Activated CD8-positive, alpha-beta memory T cell treated with anti-CD3 and anti-CD28 coated beads, Interleukin-2, amount 10 ng/mL, durations not matched to agents 7 days and 5 days (primary cell): ENCODE data around the gene NFKB2. TPM values are rescaled to one million over a fixed set of nuclear protein-coding genes. Genes with fewer than 3 reads are reported as not detected.

Experiments
- ATAC-seq: fragments of 150-1000 bp; cut with Tn5 transposase; one replicate; pipeline ENCODE4 v1.10.0; 2021; ENCODE audit warnings: moderate library complexity
- CTCF ChIA-PET: fragments of 350-600 bp; sonication (Branson Sonifier 250); formaldehyde crosslinking; loops from one replicate; lab custom pipeline; 2021; ENCODE audit warnings: antibody characterized with exemption; lab: Charles Lee
- DNase-seq: peaks from one replicate; pipeline ENCODE4 v3.0.0-alpha.2; 2020
- H3K27ac Mint-ChIP-seq: one replicate; pipeline ENCODE4 v1.8.0; 2021; ENCODE audit warnings: mild to moderate bottlenecking, mixed read lengths
- H3K27me3 Mint-ChIP-seq: one replicate; pipeline ENCODE4 v1.8.0; 2021; ENCODE audit warnings: mixed read lengths
- H3K36me3 Mint-ChIP-seq: one replicate; pipeline ENCODE4 v1.8.0; 2021; ENCODE audit warnings: mild to moderate bottlenecking, mixed read lengths
- H3K4me1 Mint-ChIP-seq: one replicate; pipeline ENCODE4 v1.8.0; 2021; ENCODE audit warnings: mixed read lengths
- H3K4me3 Mint-ChIP-seq: one replicate; pipeline ENCODE4 v1.8.0; 2021; ENCODE audit warnings: mild to moderate bottlenecking, moderate library complexity, mixed read lengths
- H3K9me3 Mint-ChIP-seq: one replicate; pipeline ENCODE4 v1.8.0; 2022; ENCODE audit warnings: low read depth, mixed read lengths
- total RNA-seq, 2 experiments: library from RNA; stranded (reverse); gene quantifications; one replicate each; pipeline ENCODE4 v1.2.3, GENCODE V29; 2021

Gene NFKB2
- total RNA-seq, 2 experiments from 2014 or later = 78.1 to 199 TPM

DNA sequence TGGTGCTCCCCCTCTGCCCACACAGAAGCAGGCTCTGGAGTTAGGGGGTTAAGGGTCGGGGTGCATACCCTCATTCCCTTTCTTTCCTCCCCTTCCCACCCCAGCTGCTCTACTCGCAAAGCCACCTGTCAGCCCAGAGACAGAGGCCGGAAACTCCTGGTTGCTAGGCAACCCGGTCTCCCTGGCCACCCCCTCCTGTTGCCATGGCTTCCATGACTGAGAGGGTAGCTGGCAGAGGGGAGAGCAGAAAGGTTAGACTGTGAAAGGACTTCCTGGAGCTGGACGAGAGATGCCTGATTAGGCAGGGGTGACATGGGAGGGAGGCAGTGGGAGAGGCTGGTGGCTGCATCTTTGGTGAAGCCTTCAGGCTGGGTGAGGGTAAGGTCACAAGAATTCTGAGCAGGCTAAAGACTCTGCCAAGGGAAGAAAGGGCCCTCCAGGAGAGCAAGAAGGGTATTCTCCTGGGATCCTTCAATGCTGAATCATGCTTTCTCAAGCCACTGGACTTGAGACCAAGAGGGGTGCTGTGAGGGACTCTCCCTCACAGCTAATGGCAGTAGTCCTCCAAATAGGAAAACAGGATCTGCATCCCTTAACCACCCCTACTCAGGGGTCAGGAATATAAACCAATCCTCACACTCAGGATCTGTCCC lies 17.7 kb downstream of the NFKB2 start:
- peaks cover 28% of the 10 kb centered on the region for H3K4me1 Mint-ChIP-seq
- peaks cover 48% of the 10 kb centered on the region for H3K27me3 Mint-ChIP-seq
- peak; percentile 74 for DNase-seq
- H3K36me3 Mint-ChIP-seq = no peaks in the 10 kb centered on the region
- peak; percentile 28 for ATAC-seq
- H3K27ac Mint-ChIP-seq = no peak overlapping the region
- CTCF ChIA-PET = interaction anchor here (0.7 to 5.6 kb wide), 4 partner anchors 9 to 183 kb away, joined by 3 to 37 read pairs (median 5); no protein-coding TSS in a partner anchor
- no peak overlapping the region for H3K4me3 Mint-ChIP-seq
- no peaks in the 10 kb centered on the region for H3K9me3 Mint-ChIP-seq

DNA sequence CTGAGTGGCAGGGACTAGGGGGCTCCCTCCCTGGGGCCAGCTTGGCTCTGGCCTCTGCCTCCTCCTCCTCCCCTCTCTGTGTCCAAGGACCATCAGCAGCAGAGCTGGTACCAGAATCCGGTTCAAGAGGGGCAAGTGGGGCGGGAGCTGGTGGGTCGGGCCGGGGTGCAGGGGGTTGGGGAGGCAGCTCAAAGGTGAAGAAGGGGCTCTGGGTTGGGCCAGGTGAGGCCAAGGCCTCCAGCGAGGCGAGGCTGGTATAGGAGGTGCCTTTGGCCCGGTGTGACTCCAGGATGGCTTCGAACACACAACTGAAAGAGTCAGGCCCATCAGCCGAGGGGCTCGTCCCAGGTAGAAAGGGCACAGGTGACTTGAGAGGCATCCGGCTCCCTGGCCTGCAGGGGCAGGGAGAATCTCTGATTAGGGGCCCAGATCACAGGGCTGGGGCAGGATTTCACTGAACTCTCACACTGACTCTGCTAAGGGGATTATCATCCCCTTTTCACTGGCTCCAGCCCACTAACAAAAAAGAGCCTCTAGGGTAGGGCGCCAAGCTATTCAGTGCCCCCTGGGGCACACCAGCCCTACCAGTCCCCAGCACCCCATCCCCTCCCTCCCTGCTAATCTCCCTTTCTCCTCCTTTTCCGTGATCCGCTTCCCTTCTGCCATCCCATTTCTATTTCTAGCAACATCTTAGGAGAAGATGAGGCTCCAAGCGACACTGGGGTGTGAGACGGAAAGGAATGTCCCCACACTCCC lies 18.5 kb downstream of the NFKB2 start:
- Mint-ChIP-seq H3K27ac (no peak overlapping the region), H3K4me1 (peaks cover 28% of the 10 kb centered on the region), H3K36me3 (no peaks in the 10 kb centered on the region), H3K4me3 (no peak overlapping the region), H3K27me3 (peaks cover 49% of the 10 kb centered on the region), H3K9me3 (no peaks in the 10 kb centered on the region)
- CTCF ChIA-PET = interaction anchor here (0.7 to 5.6 kb wide), 3 partner anchors 15 to 184 kb away, joined by 3 to 37 read pairs (median 5); no protein-coding TSS in a partner anchor
- ATAC-seq (no peak), DNase-seq (no peak)

DNA sequence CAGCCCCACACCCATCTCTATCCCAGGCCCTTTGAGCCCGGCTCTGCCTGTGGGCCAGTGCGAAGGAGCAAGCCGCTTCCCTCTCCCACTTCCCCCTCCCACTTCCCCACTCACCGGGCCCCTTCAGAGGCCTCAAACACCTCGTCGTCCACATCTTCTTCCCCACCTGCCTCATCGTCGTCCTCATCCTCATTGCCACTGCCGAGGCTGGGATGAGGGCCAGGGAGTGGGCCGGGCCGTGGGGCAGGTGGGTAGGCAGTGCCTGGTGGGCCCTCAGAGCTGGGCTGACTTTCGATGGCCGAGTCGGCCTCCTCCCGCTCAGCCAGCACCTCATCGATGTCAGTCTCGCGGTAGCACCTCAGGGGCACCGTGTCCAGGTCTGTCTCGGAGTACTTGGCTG lies 19.2 kb downstream of the NFKB2 start:
- Mint-ChIP-seq H3K4me1 (peaks cover 30% of the 10 kb centered on the region), H3K9me3 (no peaks in the 10 kb centered on the region), H3K27me3 (peaks cover 47% of the 10 kb centered on the region), H3K27ac (no peak overlapping the region), H3K4me3 (no peak overlapping the region), H3K36me3 (no peaks in the 10 kb centered on the region)
- ATAC-seq (no peak), DNase-seq (no peak)
- CTCF ChIA-PET = interaction anchor here (0.7 to 1.5 kb wide), 5 partner anchors 11 to 185 kb away, joined by 3 to 9 read pairs (median 5); partner anchors contain the start of gene SUFU

DNA sequence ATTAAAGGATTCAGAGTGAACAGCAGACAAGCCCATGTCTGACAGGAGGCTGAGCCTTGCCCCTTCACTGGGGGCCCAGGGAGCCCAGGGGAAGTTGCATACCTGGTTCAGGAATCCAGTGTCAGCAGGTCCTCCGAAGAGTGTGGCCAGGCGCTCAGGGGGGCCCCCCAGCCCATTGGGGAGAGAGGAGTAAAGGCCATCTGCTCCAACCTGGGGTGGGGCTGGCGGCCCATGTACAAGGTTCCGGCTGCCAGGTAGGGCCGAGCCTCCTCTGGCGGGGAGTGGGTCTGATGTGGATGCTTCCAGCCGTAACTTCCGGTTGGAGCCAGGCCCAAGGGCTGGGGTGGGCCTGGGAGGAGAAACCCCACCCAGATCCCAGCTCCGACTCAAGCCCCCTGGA lies 20.8 kb downstream of the NFKB2 start:
- no peaks in the 10 kb centered on the region for H3K9me3 Mint-ChIP-seq
- ATAC-seq (no peak), DNase-seq (no peak)
- H3K4me3 Mint-ChIP-seq = no peak overlapping the region
- peaks cover 35% of the 10 kb centered on the region for H3K27me3 Mint-ChIP-seq
- H3K27ac Mint-ChIP-seq = no peak overlapping the region
- peaks cover 1% of the 10 kb centered on the region for H3K36me3 Mint-ChIP-seq
- H3K4me1 Mint-ChIP-seq = peaks cover 32% of the 10 kb centered on the region
- CTCF ChIA-PET = interaction anchor here (1.4 to 1.5 kb wide), 3 partner anchors 12 to 187 kb away, joined by 5 to 9 read pairs (median 6); no protein-coding TSS in a partner anchor

DNA sequence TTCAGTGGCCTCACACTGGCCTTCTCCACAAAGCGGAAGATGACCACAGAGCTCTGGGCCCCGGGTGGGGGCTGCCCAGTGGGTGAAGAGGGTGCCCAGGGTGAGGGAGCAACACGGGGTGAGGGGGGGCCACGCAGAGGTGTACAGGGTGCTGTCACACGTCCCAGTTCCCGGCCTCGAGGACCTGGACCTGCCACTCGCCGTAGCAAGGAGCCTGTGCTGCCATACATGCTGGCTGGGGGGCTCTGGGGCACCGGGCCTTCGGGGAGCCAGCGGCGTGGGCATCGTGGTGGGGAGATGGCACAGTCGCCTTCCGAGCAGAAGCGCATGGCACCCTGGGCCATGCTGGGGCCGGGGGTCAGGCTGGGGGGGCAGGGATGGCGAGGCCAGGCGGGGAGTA lies 21.2 kb downstream of the NFKB2 start:
- CTCF ChIA-PET = no interaction called here
- no peak for ATAC-seq

DNA sequence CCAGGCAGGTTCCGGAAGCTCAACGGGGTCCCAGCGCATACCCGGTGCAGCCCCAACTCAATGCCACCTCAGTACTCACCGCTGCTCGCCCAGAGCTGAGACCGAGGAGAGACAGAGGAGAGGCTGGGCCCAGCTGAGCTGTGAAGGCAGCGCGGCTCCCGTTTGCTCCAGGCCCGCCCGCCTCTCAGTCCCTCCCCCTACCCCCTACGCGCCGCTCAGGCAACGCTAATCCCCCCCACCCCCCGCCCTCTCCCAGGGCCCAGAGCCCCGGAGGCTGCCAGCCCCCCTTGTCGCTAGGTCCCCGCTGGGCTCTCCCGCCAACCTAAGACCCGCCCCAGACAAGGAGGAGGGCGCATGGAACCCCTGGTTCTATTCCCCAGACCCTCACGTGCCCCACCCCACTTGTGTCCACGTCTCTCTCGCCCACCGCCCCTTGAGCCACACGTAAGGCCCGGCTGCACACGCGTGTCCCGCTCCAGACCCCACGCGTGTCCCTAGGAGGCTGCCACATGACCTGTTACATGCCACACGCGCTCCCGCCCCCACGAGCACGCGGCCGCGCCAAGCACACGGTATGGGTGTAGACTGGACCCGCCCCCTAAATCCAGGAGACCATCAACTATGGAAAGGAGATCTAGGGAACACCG lies 23.2 kb downstream of the NFKB2 start, which contains the start of gene PSD:
TSS of gene PSD (minus strand) at position 164 of the 647 bp plus-strand sequence. CDS start 1,747 bp downstream, outside the sequence.
- H3K4me1 Mint-ChIP-seq = peaks cover 38% of the 10 kb centered on the region
- no peak for DNase-seq
- CTCF ChIA-PET = no interaction called here
- peaks cover 21% of the 10 kb centered on the region for H3K27me3 Mint-ChIP-seq
- H3K27ac Mint-ChIP-seq = peak within 1 kb of the TSS; percentile 95
- peaks cover 1% of the 10 kb centered on the region for H3K36me3 Mint-ChIP-seq
- ATAC-seq = no peak
- H3K9me3 Mint-ChIP-seq = no peaks in the 10 kb centered on the region
- peak within 1 kb of the TSS; percentile 97 for H3K4me3 Mint-ChIP-seq

More for the DNA sequence above, 21.2 kb downstream of the NFKB2 start:
- Mint-ChIP-seq H3K4me1 (peaks cover 32% of the 10 kb centered on the region), H3K9me3 (no peaks in the 10 kb centered on the region), H3K36me3 (peaks cover 1% of the 10 kb centered on the region), H3K4me3 (no peak overlapping the region), H3K27me3 (peaks cover 31% of the 10 kb centered on the region), H3K27ac (no peak overlapping the region)
- DNase-seq = no peak

DNA sequence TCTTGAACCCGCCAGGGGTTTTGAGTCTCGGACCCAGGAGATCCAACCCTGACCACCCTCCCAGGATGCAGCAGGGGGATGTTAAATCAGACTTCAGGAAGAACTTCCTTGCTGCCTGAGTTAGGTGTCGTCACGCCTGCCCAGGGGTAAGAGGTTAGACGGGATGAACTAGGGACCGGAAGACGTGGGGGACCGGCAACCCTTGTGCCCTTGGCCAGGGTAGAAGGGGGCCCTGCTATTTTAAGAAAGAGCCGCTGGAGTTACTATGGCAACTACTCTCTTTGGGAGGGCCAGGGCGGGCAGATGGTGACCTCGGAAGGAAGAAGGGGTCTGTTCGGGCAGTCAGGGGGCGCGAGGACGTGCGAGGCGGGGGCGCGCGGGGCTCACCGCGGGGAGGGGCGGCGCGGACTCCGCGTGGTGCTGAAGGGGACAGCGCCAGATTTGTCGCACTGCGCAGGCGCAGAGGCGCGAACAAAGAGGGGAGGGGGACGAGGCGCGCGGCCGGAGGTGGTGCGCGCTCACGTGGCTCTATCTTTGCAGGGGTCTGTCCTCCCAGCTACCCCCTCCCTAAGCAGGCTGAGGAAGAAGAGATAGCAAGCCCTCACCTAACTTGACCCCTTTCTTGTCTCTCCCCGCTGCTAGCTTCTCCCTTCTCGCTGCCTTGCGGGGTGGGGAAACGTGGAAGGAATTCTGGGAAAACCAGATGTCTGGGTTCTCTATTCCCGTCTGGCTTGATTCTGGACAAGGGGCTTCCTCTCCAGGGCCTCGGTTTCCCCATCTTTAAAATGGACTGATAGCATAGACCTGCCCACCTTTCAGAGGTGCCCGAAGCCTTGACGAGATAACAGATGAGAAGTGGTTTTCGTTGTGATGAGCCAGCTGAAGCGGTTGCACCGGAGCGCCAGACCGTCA lies 24.0 kb downstream of the NFKB2 start:
- Mint-ChIP-seq H3K4me3 (peak overlapping the region; percentile 97), H3K9me3 (no peaks in the 10 kb centered on the region), H3K36me3 (peaks cover 1% of the 10 kb centered on the region), H3K27ac (peak overlapping the region; percentile 95), H3K27me3 (peaks cover 21% of the 10 kb centered on the region), H3K4me1 (peaks cover 40% of the 10 kb centered on the region)
- CTCF ChIA-PET = interaction anchor here (0.9 to 7.2 kb wide), 15 partner anchors 10 to 250 kb away, joined by 3 to 82 read pairs (median 7); partner anchors contain the start of genes C10orf95, CUEDC2 and NFKB2
- peak; percentile 78 for DNase-seq
- ATAC-seq = peak; percentile 5

DNA sequence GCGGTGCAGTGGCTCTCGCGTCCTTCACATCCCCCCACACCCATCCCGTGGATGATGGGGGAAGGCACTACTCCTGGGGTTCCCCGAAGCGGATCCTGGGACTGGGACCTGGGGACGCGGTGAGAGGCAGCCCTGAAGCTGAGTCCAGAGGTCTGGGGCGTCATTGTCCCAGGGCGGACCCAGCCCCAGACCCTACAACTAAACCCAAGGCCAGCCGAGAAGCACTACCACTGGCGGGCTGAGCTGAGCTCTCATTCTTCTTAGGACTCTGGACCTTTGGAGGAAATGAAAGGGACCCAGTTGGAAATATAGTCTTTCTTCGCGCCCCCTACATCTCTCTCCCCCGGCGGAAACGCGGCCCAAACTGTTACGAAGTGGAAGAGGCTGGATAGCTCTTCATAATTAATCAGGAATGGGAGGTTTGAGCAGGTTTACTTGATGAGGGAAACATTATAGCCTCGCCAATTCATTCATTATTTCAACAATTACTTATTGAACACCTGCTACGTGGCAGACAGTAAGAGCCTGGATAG lies 24.7 kb downstream of the NFKB2 start:
- Mint-ChIP-seq H3K4me1 (peaks cover 40% of the 10 kb centered on the region), H3K27ac (peak overlapping the region; percentile 95), H3K9me3 (no peaks in the 10 kb centered on the region), H3K27me3 (peaks cover 21% of the 10 kb centered on the region), H3K36me3 (peaks cover 1% of the 10 kb centered on the region), H3K4me3 (peak overlapping the region; percentile 97)
- CTCF ChIA-PET = interaction anchor here (0.9 to 7.2 kb wide), 19 partner anchors 11 to 251 kb away, joined by 3 to 82 read pairs (median 6); partner anchors contain the start of genes C10orf95, CUEDC2 and NFKB2
- DNase-seq = no peak
- no peak for ATAC-seq

DNA sequence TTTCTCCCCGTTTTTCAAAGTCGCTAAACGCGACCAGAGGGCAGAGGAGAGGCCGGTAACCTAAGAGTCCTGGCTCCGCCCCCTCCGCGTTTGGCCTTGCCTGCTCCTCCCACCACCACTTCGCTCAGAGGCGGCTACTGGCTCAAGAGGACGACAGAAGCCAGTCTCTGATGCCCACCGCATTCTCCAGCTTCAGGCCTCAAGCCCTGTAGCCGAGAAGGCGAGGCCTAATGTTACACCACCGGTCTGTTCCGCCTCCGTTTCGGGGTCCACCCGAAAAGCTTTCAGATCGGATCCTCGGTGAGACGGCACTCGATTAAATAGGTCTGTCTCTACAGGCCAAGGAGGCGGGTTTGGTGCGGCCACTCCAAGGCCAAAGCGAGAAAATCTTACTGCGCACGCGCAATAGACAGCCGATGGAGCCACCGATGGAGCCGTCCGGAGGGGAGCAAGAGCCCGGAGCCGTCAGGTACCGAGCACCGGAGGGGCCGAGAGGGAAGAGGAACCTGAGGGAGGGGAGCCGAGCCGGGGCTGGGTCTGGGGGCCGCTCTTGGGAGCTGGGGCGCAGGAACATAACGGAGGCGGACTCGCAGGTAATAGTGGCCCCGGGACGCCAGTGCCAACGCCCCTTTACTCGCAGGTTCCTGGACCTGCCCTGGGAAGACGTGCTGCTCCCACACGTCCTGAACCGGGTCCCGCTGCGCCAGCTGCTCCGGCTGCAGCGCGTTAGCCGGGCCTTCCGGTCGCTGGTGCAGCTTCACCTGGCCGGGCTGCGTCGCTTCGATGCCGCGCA lies 25.4 kb downstream of the NFKB2 start, which contains the start of gene FBXL15:
TSS of gene FBXL15 (plus strand) at position 123 of the 793 bp plus-strand sequence. CDS start at position 417, 294 bp downstream.
- Mint-ChIP-seq H3K4me3 (peak within 1 kb of the TSS; percentile 97), H3K27me3 (peaks cover 21% of the 10 kb centered on the region), H3K4me1 (peaks cover 40% of the 10 kb centered on the region), H3K36me3 (peaks cover 1% of the 10 kb centered on the region), H3K9me3 (no peaks in the 10 kb centered on the region), H3K27ac (peak within 1 kb of the TSS; percentile 95)
- CTCF ChIA-PET = interaction anchor here (0.6 to 7.2 kb wide), 23 partner anchors 11 to 883 kb away, joined by 3 to 82 read pairs (median 4); partner anchors contain the start of genes C10orf95, CUEDC2, GBF1 and NFKB2
- DNase-seq (peak; percentile 98), ATAC-seq (peak; percentile 87)

DNA sequence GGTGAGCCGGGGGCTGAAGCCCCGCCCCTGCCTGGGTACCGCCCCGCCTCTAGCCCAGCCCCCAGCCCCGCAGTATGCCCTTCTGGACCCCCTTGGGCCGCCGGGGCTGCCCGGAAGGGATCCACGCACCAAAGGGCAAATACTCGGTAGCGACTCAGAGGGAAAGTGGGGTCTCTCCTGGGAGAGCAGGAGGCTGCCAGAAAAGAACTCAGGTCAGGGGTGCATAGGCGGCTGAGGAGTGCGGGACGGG lies 25.9 kb downstream of the NFKB2 start:
- Mint-ChIP-seq H3K27ac (peak overlapping the region; percentile 95), H3K27me3 (peaks cover 17% of the 10 kb centered on the region), H3K9me3 (no peaks in the 10 kb centered on the region), H3K36me3 (peaks cover 1% of the 10 kb centered on the region), H3K4me3 (peak overlapping the region; percentile 97), H3K4me1 (peaks cover 40% of the 10 kb centered on the region)
- no peak for ATAC-seq
- DNase-seq = no peak
- CTCF ChIA-PET = interaction anchor here (0.6 to 7.2 kb wide), 18 partner anchors 12 to 252 kb away, joined by 3 to 82 read pairs (median 8); partner anchors contain the start of genes C10orf95, CUEDC2 and GBF1

DNA sequence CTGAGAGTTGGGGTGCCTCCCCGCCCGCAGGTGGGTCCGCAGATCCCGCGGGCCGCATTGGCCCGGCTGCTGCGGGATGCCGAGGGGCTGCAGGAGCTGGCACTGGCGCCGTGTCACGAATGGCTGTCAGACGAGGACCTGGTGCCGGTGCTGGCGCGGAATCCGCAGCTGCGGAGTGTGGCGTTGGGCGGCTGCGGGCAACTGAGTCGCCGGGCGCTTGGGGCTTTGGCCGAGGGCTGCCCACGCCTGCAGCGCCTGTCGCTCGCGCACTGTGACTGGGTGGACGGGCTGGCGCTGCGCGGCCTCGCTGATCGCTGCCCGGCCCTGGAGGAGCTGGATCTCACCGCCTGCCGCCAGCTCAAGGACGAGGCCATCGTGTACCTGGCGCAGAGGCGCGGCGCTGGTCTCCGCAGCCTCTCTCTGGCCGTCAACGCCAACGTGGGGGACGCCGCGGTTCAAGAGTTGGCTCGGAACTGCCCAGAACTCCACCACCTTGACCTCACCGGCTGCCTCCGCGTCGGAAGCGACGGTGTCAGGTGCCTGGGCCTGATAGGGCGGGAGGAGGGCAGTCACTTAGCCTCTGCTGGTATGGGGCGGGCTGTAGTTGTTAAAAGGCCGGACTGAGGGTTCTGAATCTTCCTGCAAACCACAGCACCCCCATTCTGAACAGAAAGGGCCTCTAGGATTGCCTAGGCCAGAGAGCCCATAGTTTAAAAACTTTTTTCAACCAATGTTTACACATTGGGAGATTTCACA lies 26.4 kb downstream of the NFKB2 start:
- peak; percentile 59 for DNase-seq
- Mint-ChIP-seq H3K27ac (peak overlapping the region; percentile 95), H3K27me3 (peaks cover 17% of the 10 kb centered on the region), H3K4me1 (peaks cover 40% of the 10 kb centered on the region), H3K9me3 (no peaks in the 10 kb centered on the region), H3K4me3 (peak overlapping the region; percentile 97), H3K36me3 (peaks cover 1% of the 10 kb centered on the region)
- peak; percentile 2 for ATAC-seq
- CTCF ChIA-PET = interaction anchor here (0.6 to 7.2 kb wide), 22 partner anchors 12 to 253 kb away, joined by 3 to 82 read pairs (median 7); partner anchors contain the start of genes C10orf95, CUEDC2, ELOVL3 and GBF1
